SH-SY5Y (cell line): ENCODE data around the gene RAC3.

Source experiments
- GATA2 ChIP-seq: IDR thresholded peaks from 2 replicates; pipeline ENCODE4 v1.6.1; 2011; ENCODE audit warnings: mild to moderate bottlenecking, low read depth, low read length
- GATA3 ChIP-seq: IDR thresholded peaks from 2 replicates; pipeline ENCODE4 v1.6.1; 2011; ENCODE audit warnings: low read depth, mild to moderate bottlenecking, low read length, moderate library complexity

- TF ChIP-seq GATA2 = no peak
- no peak for TF ChIP-seq GATA3
Observed at GRCh38 chr17:82079001-82079677, 47.7 kb downstream of the RAC3 start.
